HL-60 (cell line): ENCODE data around the gene TREML1.

Source experiments
- CTCF ChIP-seq: IDR thresholded peaks from one replicate; pipeline ENCODE4 v1.5.1; 2011; ENCODE audit warnings: low read length, control low read depth, inconsistent platforms; ENCODE audit not compliant: insufficient read depth
- TF ChIP-seq, protein P1 (sequence below): IDR thresholded peaks from 2 replicates; pipeline ENCODE4 v1.6.1; 2012; ENCODE audit warnings: low read depth; ENCODE audit not compliant: insufficient replicate concordance

DNA sequence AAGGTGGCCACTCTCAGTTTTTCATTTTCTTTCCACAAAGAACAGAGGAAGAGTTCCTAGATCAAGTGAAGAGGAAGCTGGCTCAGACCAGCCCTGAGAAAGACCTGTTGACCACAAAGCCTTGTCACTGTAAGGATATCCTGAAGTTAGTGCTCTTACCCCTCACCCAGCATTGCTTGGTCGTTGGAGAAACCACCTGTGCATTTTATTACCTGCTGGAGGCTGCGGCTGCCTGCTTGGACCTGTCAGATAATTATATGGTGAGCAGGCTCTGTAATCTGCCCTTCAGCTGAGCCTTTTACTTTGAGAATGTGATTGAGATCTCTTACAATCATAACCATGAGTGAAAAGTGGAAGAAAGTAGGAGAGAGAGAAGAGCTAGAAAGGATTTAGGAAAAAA lies 21.9 kb downstream of the TREML1 start:
- TF ChIP-seq, protein P1, sequence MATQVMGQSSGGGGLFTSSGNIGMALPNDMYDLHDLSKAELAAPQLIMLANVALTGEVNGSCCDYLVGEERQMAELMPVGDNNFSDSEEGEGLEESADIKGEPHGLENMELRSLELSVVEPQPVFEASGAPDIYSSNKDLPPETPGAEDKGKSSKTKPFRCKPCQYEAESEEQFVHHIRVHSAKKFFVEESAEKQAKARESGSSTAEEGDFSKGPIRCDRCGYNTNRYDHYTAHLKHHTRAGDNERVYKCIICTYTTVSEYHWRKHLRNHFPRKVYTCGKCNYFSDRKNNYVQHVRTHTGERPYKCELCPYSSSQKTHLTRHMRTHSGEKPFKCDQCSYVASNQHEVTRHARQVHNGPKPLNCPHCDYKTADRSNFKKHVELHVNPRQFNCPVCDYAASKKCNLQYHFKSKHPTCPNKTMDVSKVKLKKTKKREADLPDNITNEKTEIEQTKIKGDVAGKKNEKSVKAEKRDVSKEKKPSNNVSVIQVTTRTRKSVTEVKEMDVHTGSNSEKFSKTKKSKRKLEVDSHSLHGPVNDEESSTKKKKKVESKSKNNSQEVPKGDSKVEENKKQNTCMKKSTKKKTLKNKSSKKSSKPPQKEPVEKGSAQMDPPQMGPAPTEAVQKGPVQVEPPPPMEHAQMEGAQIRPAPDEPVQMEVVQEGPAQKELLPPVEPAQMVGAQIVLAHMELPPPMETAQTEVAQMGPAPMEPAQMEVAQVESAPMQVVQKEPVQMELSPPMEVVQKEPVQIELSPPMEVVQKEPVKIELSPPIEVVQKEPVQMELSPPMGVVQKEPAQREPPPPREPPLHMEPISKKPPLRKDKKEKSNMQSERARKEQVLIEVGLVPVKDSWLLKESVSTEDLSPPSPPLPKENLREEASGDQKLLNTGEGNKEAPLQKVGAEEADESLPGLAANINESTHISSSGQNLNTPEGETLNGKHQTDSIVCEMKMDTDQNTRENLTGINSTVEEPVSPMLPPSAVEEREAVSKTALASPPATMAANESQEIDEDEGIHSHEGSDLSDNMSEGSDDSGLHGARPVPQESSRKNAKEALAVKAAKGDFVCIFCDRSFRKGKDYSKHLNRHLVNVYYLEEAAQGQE, result no peak
- no peak for TF ChIP-seq CTCF
